HL-60/S4 treated with phorbol 12-myristate 13-acetate at 8.2 ng/mL for 4 days and 3 days (cell line): Measurements from ENCODE around the gene LRP1.

Experiments
- in situ Hi-C: fragments of 300-500 bp; cut with MboI; formaldehyde crosslinking; loops from 2 replicates; pipeline ENCODE4 v1.15.0; 2022; ENCODE audit warnings: low sequenced_read_pairs

LRP1 gene

DNA sequence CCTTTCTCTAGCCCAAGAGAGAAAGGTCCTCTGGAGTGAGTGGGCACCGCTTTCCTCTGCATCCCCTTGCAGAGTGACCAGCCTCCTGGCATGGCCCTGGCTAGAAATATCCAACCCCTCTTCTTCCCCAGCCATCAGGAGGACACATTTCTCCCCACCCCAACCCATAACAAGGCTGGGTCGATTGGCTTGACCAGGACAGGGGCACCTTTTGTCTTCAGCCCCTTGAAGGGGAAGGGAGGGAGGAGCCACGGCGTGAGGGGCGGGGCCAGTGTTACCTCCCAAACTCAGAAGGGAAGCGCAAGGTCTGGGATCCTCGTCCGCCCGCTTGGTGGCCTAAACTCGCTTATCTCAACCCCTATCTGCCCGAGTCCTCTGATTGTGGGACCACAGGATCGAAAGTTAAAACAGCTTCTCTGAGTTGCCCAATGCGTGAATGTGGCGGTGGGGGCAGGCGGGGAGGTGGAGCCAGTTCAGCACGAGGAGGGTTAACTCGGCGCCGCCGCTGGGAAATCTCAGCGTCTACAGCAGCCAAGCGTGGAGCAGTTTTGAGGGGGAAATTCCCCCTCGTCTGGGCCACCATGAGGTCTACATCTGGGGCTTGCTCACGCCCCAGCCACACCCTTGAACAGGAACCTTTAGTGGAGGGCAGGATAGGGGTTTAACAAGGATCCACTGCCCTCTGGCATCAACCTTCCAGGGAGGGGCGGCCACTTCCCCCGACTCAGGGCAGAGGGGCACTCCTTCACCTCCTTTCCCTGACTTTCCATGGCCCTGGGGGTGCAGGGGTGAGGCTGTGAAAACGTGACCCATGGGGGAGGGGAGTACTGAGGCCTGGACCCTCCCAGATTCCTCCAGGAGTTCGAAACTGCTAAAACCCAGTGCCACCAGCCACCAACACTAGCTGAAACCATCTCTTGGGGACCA lies 17.9 kb upstream of the LRP1 start:
- in situ Hi-C loops, result no loop called here

DNA sequence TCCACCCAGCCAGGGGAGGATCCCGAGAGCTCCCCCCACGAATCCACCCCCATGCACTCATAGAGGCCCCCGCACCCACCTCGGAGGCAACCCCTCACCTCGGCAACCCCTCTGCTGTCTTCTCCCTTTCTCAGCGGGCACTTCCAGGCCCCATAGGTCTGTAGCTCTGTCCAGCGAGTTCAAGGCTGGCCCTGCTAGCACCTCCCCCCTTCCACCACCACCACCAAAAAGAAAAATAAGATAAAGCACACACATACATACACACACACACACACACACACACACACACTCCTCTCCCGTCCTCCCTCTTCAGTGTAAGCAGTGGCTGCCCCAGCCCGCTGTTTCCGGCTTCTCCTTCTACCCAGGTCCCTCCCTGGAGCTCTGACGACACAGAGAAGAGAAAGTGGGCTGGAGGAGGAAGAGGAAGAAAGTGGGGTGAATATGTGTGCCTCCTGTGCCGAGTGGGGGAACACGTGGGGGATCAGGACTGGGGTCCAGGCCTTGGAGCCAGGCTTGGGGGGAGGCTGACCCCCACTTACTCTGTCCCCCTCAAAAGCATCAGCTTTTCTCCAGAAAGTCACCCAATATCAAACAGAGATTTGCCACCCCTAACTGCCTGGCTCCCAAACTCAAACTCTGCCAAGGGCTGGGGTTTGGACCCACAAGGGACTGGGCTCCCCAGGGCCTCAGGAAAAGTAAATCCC lies 17.1 kb upstream of the LRP1 start, which contains the start of gene STAT6:
TSS of gene STAT6 (minus strand) at position 332 of the 704 bp plus-strand sequence. CDS start 3,084 bp downstream, outside the sequence.
- in situ Hi-C loops, result no loop called here

DNA sequence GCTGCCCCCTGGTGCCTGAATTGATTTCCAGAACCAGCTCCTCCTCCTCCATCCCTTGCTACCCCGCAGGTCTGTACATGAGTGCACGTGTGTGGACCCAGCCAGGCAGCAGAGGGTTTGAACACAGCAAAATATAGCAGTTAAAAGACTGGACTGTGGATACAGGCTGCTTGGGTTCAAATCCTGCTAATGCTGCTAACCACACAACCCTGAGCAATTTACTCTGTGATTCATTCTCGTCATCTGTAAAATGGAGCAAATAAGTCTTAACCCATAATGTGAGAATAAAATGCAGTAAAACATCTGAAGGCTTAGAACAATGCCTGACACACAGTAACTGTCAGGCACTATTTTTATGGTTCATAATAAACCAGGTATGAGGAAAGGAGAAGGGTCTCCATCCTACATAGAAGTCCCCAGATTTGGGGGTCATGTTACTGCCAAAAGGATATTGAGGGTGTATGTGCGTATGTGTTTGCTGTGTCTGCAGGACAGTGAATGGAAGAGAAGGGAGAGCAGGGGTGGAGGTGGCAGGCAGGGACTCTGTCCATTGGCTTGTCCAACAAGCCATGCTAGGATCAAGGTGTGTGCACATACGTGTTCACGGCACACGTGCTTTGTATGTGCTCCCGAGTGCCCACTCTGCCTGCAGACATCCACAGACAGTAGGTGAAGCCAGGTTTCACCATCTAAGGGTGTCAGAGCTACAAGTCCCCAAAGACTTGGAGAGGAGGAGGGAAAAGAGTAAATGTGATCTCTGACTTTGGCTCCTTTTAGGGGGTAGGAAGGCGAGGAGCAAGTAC lies 15.6 kb upstream of the LRP1 start:
- in situ Hi-C loops, result no loop called here

DNA sequence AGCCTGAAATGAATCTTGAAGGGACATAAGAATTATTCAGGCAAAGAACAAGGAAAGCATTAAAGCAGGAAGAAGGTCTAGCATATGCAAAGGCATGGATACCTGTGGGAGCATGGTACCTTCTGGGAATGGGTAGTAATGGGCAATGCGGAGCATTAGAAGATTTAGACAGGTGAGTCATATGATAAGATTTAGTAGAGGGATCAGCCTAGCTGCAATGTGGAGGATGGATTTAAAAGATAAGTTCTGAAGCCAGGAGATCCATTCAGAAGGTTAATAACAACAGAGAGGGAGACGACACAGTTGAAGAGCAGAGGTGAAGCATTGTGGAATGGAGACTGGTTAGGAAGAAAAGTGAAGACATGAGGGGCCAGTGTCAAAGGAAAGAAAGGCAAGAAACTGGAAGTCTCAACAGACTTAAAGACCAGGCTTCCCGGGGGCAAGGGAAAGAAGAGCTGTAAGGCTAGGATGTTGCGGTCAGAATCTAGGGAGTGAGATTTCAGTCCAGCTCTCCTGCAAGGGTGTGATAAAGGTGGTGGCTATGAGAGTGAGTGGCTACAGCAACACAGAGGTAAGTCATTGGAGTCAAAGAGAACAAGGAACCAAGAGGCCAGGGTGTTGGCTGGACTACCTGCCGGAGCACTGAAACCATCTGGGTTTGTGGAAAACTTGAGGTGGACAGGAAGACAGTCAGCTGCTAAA lies 11.6 kb upstream of the LRP1 start:
- in situ Hi-C loops, result no loop called here

DNA sequence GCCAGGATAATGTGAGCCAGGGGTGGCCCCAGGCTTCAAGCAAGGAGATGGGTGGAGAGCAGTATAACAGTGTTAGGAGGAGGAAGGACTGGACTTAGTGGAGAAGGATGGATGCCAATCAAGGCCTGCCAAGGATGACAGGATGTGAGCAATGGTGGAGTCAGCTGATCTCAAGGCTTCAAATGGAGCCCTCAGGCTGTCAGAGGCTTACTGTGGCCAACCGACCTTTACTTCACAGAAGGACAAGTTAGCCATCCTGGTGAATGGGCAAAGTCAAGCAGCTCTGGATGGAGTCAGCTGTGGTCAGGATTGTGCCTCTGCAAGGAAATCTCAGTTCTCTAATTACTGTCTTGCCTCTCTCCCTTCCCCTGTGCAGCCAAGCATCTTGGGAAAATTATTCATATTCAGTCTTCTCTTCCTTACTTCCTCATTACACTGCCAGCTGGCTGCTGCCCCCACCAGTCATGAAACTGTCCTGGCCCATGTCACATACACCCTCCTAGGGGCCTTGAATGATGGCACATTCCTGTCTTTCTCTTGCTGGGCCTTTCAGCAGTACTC lies 9.5 kb upstream of the LRP1 start:
- in situ Hi-C loops, result no loop called here

DNA sequence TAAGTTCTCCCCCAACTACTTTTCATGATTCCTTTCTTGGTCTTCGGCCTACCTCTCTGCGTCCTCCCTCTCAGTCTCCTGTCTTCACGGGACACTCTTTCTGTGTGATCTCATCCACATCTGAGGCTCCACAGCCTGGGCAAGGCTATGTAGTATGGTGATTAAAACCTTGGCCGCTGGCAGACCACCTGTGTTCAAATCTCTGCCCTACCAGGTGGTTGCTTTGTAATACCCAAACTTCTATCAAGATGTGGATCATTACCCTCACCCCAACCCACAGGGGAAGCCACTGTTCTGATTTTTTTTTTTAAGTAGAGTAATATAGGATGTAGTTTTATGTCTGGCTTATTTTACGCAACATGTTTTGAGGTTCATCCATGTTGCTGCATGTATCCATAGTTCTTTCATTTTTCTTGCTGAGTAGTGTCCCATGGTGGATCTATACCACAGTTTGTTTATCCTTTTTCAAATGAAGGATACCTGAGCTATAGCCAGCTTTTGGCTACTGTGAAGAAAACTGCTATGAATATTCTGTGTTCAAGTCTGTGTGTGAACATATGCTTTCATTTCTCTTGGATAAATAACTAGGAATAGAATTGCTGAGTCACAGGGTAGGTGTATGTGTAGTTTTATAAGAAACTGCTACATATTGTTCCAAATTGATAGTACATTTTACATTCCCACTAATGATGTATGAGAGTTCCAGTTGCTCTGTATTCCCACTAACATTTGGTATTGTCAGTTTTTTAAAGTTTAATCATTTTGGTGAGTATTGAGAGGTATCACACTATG lies 8.8 kb upstream of the LRP1 start:
- in situ Hi-C loops, result loop anchor here (5.0 kb wide), 1 partner anchor 58 kb away; no protein-coding TSS in a partner anchor

DNA sequence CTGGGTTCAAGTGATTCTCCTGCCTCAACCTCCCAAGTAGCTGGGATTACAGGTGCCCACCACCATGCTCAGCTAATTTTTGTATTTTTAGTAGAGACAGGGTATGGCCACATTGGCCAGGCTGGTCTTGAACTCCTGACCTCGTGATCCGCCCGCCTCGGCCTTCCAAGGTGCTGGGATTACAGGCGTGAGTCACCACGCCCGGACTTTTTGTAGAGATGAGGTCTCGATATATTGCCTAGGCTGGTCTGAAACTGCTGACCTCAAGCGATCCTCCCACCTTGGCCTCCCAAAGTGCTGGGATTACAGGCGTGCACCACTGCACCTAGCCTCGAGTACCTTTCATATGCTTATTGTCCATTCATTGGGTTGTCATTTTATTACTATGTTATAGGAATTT lies 7.6 kb upstream of the LRP1 start:
- in situ Hi-C loops, result loop anchor here (5.0 kb wide), 1 partner anchor 57 kb away; no protein-coding TSS in a partner anchor

DNA sequence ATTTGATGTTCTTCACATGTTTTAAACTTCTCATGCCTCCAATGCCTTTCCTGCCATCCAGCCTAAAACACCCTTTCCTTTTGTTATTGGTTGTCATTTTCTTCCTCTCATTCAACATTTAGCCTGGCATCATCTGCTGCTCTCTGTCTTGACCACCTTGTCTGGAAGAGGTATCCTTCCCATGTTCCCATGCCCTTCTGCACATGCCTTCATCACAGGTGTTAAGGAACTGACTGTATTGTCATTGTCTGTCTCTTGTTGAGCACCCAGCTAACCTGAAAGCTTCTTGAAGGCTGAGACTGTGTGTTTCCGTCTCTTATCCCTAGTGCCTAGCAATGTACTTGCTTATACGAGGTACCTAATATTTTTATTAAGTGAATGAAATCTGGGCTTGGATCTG lies 4.5 kb upstream of the LRP1 start:
- in situ Hi-C loops, result loop anchor here (5.0 kb wide), 1 partner anchor 53 kb away; no protein-coding TSS in a partner anchor

DNA sequence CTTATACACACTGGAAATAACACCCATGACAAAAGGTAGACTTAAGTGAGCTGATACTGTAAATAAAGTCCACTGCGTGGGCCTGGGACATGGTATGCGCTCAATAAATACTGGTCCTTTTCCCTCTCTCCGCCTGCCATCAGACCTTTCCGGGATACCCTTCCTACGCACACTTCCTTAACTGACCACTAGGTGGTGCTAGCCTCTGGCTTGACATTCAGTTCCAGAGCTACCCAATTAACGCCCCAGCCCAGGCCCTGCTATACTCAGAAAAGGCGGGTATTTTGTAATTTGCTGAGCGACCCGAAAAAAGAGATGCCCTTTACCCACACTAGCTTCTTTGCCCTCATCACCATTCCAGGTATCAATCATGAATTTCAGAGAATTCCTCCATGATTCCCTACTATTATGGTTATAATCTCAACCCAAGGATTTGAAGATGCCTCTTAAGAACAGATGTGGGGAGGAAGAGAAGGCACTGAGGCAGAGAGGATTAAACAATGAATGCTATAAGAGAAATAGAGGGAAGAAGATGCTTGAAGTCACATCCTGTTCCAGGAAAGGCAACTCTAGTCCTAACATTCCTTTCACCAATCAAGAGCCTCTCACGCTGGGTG lies 3.9 kb upstream of the LRP1 start:
- in situ Hi-C loops, result loop anchor here (5.0 kb wide), 1 partner anchor 53 kb away; no protein-coding TSS in a partner anchor

DNA sequence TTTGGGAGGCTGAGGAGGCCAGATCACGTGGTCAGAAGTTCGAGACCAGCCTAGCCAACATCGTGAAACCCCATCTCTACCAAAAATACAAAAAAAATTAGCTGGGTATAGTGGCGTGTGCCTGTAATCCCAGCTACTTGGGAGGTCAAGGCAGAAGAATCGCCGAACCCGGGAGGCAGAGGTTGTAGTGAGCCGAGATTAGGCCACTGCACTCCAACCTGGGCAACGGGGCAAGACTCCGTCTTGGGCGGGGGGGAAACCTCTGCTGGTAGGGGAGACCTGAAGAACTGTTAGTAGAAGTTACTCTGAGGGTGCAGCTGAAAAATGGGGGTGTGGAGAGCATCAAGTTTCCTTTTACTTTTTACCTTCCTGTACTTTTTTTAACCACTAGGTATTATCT lies 2.2 kb upstream of the LRP1 start:
- in situ Hi-C loops, result no loop called here

DNA sequence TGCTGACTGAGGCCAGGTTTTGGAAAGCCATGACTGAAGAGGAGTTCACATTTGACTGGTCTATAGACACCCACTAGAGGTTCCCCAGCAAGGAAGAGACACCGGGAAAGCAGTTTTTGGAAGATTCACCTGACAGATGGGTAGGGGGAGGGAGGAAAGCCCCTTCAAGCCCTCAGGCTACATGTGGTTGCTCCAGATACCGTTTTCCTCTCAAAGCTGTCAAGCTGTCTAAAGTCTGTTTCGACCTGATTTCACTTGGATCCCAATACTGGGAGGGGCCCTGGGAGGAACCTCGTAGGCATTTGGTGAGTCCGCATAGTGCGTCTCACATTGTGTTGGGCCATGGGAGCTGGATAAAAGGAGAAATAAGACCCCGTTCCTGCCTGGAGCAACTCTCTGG lies 1.7 kb upstream of the LRP1 start:
- in situ Hi-C loops, result no loop called here

DNA sequence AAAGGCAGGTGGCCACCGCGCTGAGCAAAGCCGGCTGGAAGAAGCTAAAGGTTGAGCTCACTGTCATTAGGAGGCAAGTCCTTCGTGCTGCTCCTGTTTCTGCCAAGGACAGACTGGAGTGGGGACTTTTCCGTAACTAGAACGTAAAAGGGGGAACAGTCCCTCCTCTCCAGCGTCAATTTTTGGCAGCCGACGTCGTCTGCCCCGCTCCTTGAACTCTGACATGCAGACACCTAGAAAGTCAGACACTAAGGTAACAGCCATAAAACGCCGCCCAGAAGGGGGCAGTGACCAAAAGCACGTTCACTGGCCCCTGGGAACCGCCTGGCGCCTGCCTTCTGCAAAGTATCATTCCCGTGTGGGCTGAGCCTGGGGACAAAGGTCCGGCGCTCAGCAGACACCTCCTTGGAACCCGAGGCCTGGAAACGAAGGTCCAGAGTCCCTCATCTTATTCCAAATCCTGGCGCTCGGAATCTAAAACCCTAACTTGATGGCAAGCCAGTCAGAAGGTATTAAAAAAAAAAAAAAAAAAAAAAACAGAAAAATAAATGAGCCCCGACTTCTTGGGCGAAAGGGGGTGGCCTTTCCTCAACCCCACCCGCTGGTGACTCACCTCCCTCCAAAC lies 1.1 kb upstream of the LRP1 start:
- in situ Hi-C loops, result no loop called here

DNA sequence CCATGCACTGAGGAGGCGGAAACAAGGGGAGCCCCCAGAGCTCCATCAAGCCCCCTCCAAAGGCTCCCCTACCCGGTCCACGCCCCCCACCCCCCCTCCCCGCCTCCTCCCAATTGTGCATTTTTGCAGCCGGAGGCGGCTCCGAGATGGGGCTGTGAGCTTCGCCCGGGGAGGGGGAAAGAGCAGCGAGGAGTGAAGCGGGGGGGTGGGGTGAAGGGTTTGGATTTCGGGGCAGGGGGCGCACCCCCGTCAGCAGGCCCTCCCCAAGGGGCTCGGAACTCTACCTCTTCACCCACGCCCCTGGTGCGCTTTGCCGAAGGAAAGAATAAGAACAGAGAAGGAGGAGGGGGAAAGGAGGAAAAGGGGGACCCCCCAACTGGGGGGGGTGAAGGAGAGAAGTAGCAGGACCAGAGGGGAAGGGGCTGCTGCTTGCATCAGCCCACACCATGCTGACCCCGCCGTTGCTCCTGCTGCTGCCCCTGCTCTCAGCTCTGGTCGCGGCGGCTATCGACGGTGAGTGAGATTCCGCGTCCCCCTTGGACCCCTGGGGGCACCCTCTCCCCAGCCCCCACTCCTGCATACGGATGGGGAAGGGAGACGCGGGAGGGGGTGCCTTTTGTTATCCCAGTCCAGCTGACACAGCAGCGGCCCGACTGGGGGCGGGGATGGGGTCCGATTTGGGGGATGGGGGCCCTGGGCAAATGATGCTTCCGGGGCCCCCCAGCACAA lies 400 bp downstream of the LRP1 start:
- in situ Hi-C loops, result no loop called here

DNA sequence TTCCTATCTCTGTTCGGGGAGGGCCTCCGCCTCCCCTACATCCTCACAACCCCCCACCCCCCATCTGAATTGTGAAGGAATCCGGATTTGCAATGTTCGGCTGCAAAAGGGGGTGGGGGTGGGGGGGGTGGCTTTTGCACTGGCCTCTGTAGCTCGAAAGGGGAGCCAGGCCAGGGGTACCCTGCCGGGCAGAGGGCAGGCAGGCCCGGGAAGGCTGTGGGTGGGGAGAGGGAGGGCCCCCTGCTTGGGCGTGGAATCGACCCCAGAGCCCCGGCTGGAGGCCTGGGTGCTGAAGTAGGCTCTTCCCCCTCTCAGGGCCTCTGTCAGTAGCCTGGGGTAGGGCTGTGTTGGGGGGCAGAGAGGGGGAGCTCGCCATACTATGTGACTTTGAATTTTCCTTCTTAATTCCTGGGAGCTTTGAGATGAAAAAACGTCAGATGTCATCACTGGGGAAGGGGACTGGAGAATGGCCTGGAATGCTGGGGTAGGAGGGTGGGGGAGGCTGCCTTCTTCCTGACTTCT lies 1.1 kb downstream of the LRP1 start:
- in situ Hi-C loops, result no loop called here

DNA sequence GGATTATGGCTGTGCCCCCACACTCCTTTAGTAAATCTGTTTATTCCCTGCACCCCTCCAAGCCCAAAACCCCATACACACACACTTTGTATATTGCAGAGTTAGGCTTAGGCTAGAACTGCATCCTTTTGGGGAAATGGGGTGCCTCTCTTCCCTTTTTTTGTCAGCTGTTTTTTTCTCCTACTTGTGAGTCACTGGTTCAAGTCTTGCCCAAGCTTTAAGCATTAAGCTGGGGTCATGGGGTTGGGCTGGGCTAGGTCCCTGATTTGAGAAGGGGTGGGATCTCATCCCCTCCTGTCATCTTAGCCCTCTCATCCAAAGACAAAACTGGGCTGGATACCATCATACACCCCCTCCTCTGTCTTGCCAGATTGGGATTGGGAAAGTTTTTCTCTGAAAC lies 1.6 kb downstream of the LRP1 start:
- in situ Hi-C loops, result no loop called here

DNA sequence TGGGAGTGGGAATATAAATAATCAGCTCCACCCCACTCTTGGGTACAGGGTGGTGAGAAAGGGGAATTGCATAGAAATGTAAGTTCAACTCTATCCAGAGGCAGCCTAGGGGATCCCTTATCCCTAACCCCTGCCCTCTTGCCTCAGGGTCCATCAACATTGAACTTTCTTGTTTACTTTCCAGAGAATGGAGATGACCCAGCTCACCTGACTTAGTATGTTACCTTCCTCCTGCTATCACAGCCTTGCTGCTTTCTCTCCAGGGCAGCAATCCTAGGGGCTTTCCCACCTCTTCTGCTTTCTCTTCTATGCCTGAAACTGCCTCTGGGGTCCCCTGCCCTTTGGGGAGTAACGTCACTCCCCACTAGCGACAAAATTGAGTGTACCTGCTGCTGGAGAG lies 2.7 kb downstream of the LRP1 start:
- in situ Hi-C loops, result no loop called here

DNA sequence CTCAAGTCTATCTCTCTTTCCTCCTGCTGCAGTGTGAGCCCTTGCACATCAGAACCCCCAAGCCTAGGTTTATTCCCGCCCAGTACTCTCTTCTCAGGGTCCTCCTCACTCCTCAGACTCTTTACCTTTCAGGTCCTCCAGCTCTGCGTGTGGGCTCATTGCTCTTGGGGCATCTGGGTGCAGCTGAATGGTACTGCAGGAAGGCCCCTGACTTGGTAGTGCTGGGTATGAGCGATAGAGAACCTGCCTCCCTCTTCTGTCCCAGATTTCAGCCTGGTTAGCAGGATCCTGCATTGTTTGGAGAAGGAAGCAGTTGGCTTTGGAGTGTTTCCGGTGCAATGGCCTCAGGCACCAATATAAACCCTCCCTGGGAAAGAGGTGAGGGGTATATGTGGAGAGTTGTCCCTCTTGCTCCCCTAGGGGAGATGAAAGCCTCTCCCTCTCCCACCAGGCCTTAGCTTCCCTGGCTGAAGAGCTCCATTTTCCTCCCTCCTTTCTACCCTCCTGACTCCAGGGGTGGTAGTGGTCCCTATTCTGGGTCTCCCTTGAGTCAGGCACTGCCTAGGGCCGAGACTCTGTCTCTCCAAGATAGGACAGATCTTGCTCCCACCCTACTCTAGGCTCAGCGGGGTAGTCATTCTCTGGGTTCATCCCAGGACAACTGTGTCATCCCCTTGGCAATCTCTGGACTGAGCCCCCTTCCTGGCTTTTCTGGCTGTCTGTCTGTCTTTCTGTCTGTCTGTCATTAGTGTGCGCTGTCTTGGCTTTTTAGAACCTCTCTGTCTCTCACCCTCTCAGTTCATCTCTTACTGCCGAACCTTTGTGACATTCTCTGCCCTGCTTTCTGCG lies 3.8 kb downstream of the LRP1 start:
- in situ Hi-C loops, result no loop called here
